ENCODE data around the gene CAB39.

CAB39 gene

GRCh38 chr2:230767862-230768388, 55.3 kb downstream of the CAB39 start:
- ChIA-PET CTCF (no interaction called here), POLR2A (no interaction called here)
- DNase-seq (ENCODE audit: extremely low spot score) = no peak
- TF ChIP-seq SUZ12 (IDR thresholded peaks at IDR 0.05) (no peak), TARDBP (IDR thresholded peaks at IDR 0.05) (no peak), PKNOX1 (IDR thresholded peaks at IDR 0.05) (no peak), L3MBTL2 (conservative IDR thresholded peaks at IDR 0.05) (no peak), FOXA1 (IDR thresholded peaks at IDR 0.05) (no peak), SP1 (IDR thresholded peaks at IDR 0.05) (no peak), HDGF (IDR thresholded peaks at IDR 0.05; ENCODE audit: borderline replicate concordance) (no peak), ARNT (IDR thresholded peaks at IDR 0.05) (no peak), FOXM1 (IDR thresholded peaks at IDR 0.05; ENCODE audit: borderline replicate concordance) (no peak), ELF4 (IDR thresholded peaks at IDR 0.05) (no peak), LEF1 (IDR thresholded peaks at IDR 0.05; ENCODE audit: borderline replicate concordance) (no peak), ZNF384 (IDR thresholded peaks at IDR 0.05) (no peak), BHLHE40 (IDR thresholded peaks at IDR 0.05; ENCODE audit: borderline replicate concordance) (no peak), CTBP1 (IDR thresholded peaks at IDR 0.05; ENCODE audit: borderline replicate concordance) (no peak), FOXK2 (IDR thresholded peaks at IDR 0.05) (no peak), NFRKB (IDR thresholded peaks at IDR 0.05) (no peak)

DNA sequence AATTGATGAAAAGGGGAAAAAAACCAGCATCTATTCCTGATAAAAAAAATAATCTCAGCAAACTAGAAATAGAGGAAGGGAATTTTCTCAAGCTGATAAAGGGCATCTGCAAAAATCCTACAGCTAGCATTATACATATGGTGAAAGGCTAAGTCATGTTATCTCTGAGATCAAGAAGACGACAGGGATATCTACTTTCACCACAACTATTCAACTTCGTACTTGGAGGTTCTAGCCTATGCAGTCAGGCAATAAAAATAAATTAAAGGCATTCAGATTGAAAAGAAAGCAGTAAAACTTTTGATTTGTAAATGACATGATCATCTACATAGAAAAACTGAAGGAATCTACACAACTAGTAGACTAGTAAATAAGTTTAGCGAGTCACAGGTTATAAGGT, 58.2 kb downstream of the CAB39 start:
- TF ChIP-seq ARNT (IDR thresholded peaks at IDR 0.05) = no peak
- no peak for TF ChIP-seq TARDBP (IDR thresholded peaks at IDR 0.05)
- TF ChIP-seq FOXM1 (IDR thresholded peaks at IDR 0.05; ENCODE audit: borderline replicate concordance) = no peak
- TF ChIP-seq LEF1 (IDR thresholded peaks at IDR 0.05; ENCODE audit: borderline replicate concordance) = no peak
- no peak for TF ChIP-seq SUZ12 (IDR thresholded peaks at IDR 0.05)
- TF ChIP-seq HDGF (IDR thresholded peaks at IDR 0.05; ENCODE audit: borderline replicate concordance) = no peak
- no peak for TF ChIP-seq SP1 (IDR thresholded peaks at IDR 0.05)
- no peak for TF ChIP-seq NFRKB (IDR thresholded peaks at IDR 0.05)
- TF ChIP-seq PKNOX1 (IDR thresholded peaks at IDR 0.05) = no peak
- ChIA-PET CTCF (no interaction called here), POLR2A (no interaction called here)
- DNase-seq (ENCODE audit: extremely low spot score) = no peak

DNA sequence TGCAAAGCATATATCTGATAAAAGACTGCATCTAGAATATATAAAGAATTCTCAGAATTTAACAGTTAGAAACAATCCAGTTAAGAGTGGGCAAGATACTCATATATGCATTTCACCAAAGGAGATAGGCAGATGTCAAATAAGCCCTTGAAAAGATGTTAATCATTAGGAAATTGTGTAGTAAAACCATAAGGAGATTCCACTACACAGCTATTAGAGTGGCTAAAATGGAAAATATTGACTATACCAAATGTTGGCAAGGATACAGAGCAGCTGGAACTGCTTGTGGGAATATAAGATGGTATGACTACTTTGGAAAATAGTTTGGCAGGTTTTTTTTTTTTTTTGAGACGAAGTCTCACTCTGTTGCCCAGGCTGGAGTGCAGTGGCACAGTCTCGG, 59.5 kb downstream of the CAB39 start:
- TF ChIP-seq HDGF (IDR thresholded peaks at IDR 0.05; ENCODE audit: borderline replicate concordance) = no peak
- TF ChIP-seq ELF4 (IDR thresholded peaks at IDR 0.05) = no peak
- TF ChIP-seq SP1 (IDR thresholded peaks at IDR 0.05) = no peak
- TF ChIP-seq NFRKB (IDR thresholded peaks at IDR 0.05) = no peak
- no peak for TF ChIP-seq ZNF384 (IDR thresholded peaks at IDR 0.05)
- TF ChIP-seq FOXA1 (IDR thresholded peaks at IDR 0.05) = no peak
- no peak for TF ChIP-seq FOXM1 (IDR thresholded peaks at IDR 0.05; ENCODE audit: borderline replicate concordance)
- no peak for TF ChIP-seq BHLHE40 (IDR thresholded peaks at IDR 0.05; ENCODE audit: borderline replicate concordance)
- TF ChIP-seq FOXK2 (IDR thresholded peaks at IDR 0.05) = no peak
- no peak for TF ChIP-seq SUZ12 (IDR thresholded peaks at IDR 0.05)
- no peak for TF ChIP-seq TARDBP (IDR thresholded peaks at IDR 0.05)
- no peak for DNase-seq (ENCODE audit: extremely low spot score)
- ChIA-PET POLR2A (interaction anchor here (0.7 kb wide), 1 partner anchor 101 kb away, joined by 3 read pairs; no protein-coding TSS in a partner anchor), CTCF (no interaction called here)

GRCh38 chr2:230773039-230773773, 60.6 kb downstream of the CAB39 start:
- ChIA-PET CTCF (interaction anchor here (0.5 to 1.1 kb wide), 2 partner anchors 11 to 707 kb away, joined by 3 to 4 read pairs; no protein-coding TSS in a partner anchor), POLR2A (interaction anchor here (0.7 kb wide), 1 partner anchor 102 kb away, joined by 3 read pairs; no protein-coding TSS in a partner anchor)
- no peak for TF ChIP-seq CTBP1 (IDR thresholded peaks at IDR 0.05; ENCODE audit: borderline replicate concordance)
- DNase-seq (ENCODE audit: extremely low spot score) = no peak

GRCh38 chr2:230774348-230774951, 61.8 kb downstream of the CAB39 start:
- TF ChIP-seq HDGF (IDR thresholded peaks at IDR 0.05; ENCODE audit: borderline replicate concordance) (no peak), BHLHE40 (IDR thresholded peaks at IDR 0.05; ENCODE audit: borderline replicate concordance) (no peak), CTBP1 (IDR thresholded peaks at IDR 0.05; ENCODE audit: borderline replicate concordance) (no peak), PKNOX1 (IDR thresholded peaks at IDR 0.05) (no peak), SUZ12 (IDR thresholded peaks at IDR 0.05) (no peak), LEF1 (IDR thresholded peaks at IDR 0.05; ENCODE audit: borderline replicate concordance) (no peak), ELF4 (IDR thresholded peaks at IDR 0.05) (no peak), FOXM1 (IDR thresholded peaks at IDR 0.05; ENCODE audit: borderline replicate concordance) (no peak), L3MBTL2 (conservative IDR thresholded peaks at IDR 0.05) (no peak), SP1 (IDR thresholded peaks at IDR 0.05) (no peak), ZNF384 (IDR thresholded peaks at IDR 0.05) (no peak), NFRKB (IDR thresholded peaks at IDR 0.05) (no peak), FOXK2 (IDR thresholded peaks at IDR 0.05) (no peak), ARNT (IDR thresholded peaks at IDR 0.05) (no peak), FOXA1 (IDR thresholded peaks at IDR 0.05) (no peak), TARDBP (IDR thresholded peaks at IDR 0.05) (no peak)
- ChIA-PET CTCF (interaction anchor here (1.1 kb wide), 1 partner anchor 12 kb away, joined by 3 read pairs; no protein-coding TSS in a partner anchor), POLR2A (no interaction called here)
- no peak for DNase-seq (ENCODE audit: extremely low spot score)

DNA sequence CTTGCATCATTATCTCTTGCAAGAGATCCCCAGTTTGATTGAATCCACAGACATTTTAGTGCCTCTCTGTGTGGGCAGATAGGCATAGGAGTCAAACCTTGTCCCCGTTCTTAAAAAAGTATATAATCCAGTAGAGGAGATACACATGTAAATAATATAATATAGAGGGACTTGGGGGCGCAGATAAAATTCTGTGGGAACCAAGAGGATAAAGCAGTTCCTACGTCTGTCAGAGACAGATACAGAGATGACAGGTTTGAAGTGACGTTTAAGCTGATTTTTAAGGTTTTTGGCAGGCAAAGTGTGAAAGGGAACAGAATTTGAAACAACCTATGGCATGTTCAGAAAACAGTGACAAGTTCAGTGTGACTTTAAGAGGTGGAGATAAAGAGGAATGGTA, 63.1 kb downstream of the CAB39 start:
- no peak for TF ChIP-seq FOXA1 (IDR thresholded peaks at IDR 0.05)
- no peak for TF ChIP-seq ZNF384 (IDR thresholded peaks at IDR 0.05)
- TF ChIP-seq TARDBP (IDR thresholded peaks at IDR 0.05) = no peak
- TF ChIP-seq ELF4 (IDR thresholded peaks at IDR 0.05) = no peak
- no peak for TF ChIP-seq NFRKB (IDR thresholded peaks at IDR 0.05)
- TF ChIP-seq PKNOX1 (IDR thresholded peaks at IDR 0.05) = no peak
- no peak for TF ChIP-seq CTBP1 (IDR thresholded peaks at IDR 0.05; ENCODE audit: borderline replicate concordance)
- TF ChIP-seq ARNT (IDR thresholded peaks at IDR 0.05) = no peak
- TF ChIP-seq FOXK2 (IDR thresholded peaks at IDR 0.05) = no peak
- no peak for TF ChIP-seq LEF1 (IDR thresholded peaks at IDR 0.05; ENCODE audit: borderline replicate concordance)
- TF ChIP-seq FOXM1 (IDR thresholded peaks at IDR 0.05; ENCODE audit: borderline replicate concordance) = no peak
- TF ChIP-seq L3MBTL2 (conservative IDR thresholded peaks at IDR 0.05) = no peak
- no peak for TF ChIP-seq HDGF (IDR thresholded peaks at IDR 0.05; ENCODE audit: borderline replicate concordance)
- TF ChIP-seq BHLHE40 (IDR thresholded peaks at IDR 0.05; ENCODE audit: borderline replicate concordance) = no peak
- TF ChIP-seq SUZ12 (IDR thresholded peaks at IDR 0.05) = no peak
- ChIA-PET POLR2A (no interaction called here), CTCF (no interaction called here)
- no peak for DNase-seq (ENCODE audit: extremely low spot score)
